ENCODE data around the gene LARGE1. TPM values are rescaled to one million over a fixed set of nuclear protein-coding genes. Genes with fewer than 3 reads are reported as not detected.

The LARGE1 gene
- total and polyA plus RNA-seq, 5 donors = 23.8 to 100.0 (median 73.1) TPM

DNA sequence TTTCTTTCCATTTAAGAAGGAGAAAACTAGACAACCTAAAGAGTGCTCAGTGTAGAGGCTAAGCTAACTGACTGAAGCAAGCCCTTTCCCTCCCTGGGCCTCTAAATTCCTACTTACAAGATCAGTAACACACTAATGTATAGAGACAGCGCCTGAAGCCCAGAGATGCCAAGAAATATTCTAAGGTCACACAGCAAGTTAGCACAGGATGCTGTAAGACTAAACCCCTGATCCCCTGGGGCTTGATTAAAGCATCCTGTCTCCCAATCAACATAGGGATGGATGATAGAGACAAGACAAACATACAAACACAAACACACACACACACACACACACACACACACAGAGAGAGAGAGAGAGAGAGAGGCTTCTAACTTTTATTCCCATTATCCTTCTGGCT, 5.6 kb downstream of the LARGE1 start:
- no peaks in the 10 kb centered on the region for H3K9me3 ChIP-seq (ENCODE audit: control insufficient read depth, low read length)
- ATAC-seq (no peak), DNase-seq (no peak)
- H3K27me3 ChIP-seq (ENCODE audit: control insufficient read depth, insufficient read depth) = no peaks in the 10 kb centered on the region
- 83% methylated on average over 1 of the region's 1 CpG for WGBS
- no peak overlapping the region for H3K27ac ChIP-seq (ENCODE audit: low read length)
- intact Hi-C loops (cut with DNase I) = loop anchor here in 2 of 4 donors (10.0 kb wide), 2 partner anchors 100 to 120 kb away; no protein-coding TSS in a partner anchor
- H3K4me1 ChIP-seq (ENCODE audit: control insufficient read depth, insufficient read depth, low read length) = peaks cover 8% of the 10 kb centered on the region
- H3K4me3 ChIP-seq (ENCODE audit: low read length) = no peak overlapping the region

- no peak overlapping the region for H3K27ac ChIP-seq (ENCODE audit: low read length)
- DNase-seq (no peak), ATAC-seq (no peak)
- peaks cover 11% of the 10 kb centered on the region for H3K4me1 ChIP-seq (ENCODE audit: control insufficient read depth, insufficient read depth, low read length)
- WGBS = 98% methylated on average over 2 of the region's 2 CpGs
- no peaks in the 10 kb centered on the region for H3K9me3 ChIP-seq (ENCODE audit: control insufficient read depth, low read length)
- no peak overlapping the region for H3K4me3 ChIP-seq (ENCODE audit: low read length)
- intact Hi-C loops (cut with DNase I) = loop anchor here in 2 of 4 donors (10.0 kb wide), 2 partner anchors 99 to 119 kb away; no protein-coding TSS in a partner anchor
- no peaks in the 10 kb centered on the region for H3K27me3 ChIP-seq (ENCODE audit: control insufficient read depth, insufficient read depth)
Observed at GRCh38 chr22:33914131-33914530, 6.1 kb downstream of the LARGE1 start.

DNA sequence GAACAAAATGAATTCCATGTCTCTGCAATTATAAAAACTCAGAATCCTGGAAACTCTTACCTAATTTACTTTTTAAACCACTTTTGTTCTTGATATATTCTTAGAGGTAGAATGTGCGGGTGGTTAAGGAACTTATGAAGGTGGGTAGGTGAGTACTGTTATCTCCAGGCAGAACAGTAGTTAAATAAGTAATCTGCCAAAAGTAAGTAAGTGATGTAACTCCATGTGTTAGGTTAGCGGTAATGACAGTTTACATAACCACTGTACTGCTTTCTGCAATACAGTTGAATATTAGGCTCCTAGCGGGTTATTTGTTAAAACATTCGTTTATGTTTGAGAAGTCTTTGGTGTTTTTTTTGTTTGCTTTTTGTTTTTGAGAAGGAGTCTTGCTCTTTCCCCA, 7.1 kb downstream of the LARGE1 start:
- no peak for DNase-seq
- H3K27ac ChIP-seq (ENCODE audit: low read length) = no peak overlapping the region
- ATAC-seq = no peak
- intact Hi-C loops (cut with DNase I) = loop anchor here in 2 of 4 donors (10.0 kb wide), 2 partner anchors 98 to 118 kb away; no protein-coding TSS in a partner anchor
- H3K9me3 ChIP-seq (ENCODE audit: control insufficient read depth, low read length) = no peaks in the 10 kb centered on the region
- WGBS = 98% methylated on average over 4 of the region's 4 CpGs
- no peaks in the 10 kb centered on the region for H3K27me3 ChIP-seq (ENCODE audit: control insufficient read depth, insufficient read depth)
- peaks cover 11% of the 10 kb centered on the region for H3K4me1 ChIP-seq (ENCODE audit: control insufficient read depth, insufficient read depth, low read length)
- no peak overlapping the region for H3K4me3 ChIP-seq (ENCODE audit: low read length)

- intact Hi-C loops (cut with DNase I) = loop anchor here in 2 of 4 donors (10.0 kb wide), 2 partner anchors 95 to 115 kb away; no protein-coding TSS in a partner anchor
- Histone ChIP-seq H3K27ac (ENCODE audit: low read length) (no peak overlapping the region), H3K9me3 (ENCODE audit: control insufficient read depth, low read length) (no peaks in the 10 kb centered on the region), H3K4me3 (ENCODE audit: low read length) (no peak overlapping the region), H3K4me1 (ENCODE audit: control insufficient read depth, insufficient read depth, low read length) (peaks cover 11% of the 10 kb centered on the region), H3K27me3 (ENCODE audit: control insufficient read depth, insufficient read depth) (no peaks in the 10 kb centered on the region)
- WGBS = 56% methylated on average over 6 of the region's 6 CpGs
- peak in 1 of 2 donors; percentile 34 for ATAC-seq
- DNase-seq = no peak
Observed at GRCh38 chr22:33909911-33910310, 10.4 kb downstream of the LARGE1 start.

- Histone ChIP-seq H3K9me3 (ENCODE audit: control insufficient read depth, low read length) (no peaks in the 10 kb centered on the region), H3K27me3 (ENCODE audit: control insufficient read depth, insufficient read depth) (no peaks in the 10 kb centered on the region), H3K4me1 (ENCODE audit: control insufficient read depth, insufficient read depth, low read length) (peaks cover 13% of the 10 kb centered on the region), H3K27ac (ENCODE audit: low read length) (peak overlapping the region; percentile 22), H3K4me3 (ENCODE audit: low read length) (no peak overlapping the region)
- ATAC-seq (peak; percentile 50 to 72), DNase-seq (peak in 1 of 3 donors; percentile 29)
- intact Hi-C loops (cut with DNase I) = no loop called here
- WGBS = 67% methylated on average over 6 of the region's 6 CpGs
Observed at GRCh38 chr22:33909075-33909458, 11.2 kb downstream of the LARGE1 start.

GRCh38 chr22:33908171-33909074, 11.9 kb downstream of the LARGE1 start:
- Histone ChIP-seq H3K9me3 (ENCODE audit: control insufficient read depth, low read length) (no peaks in the 10 kb centered on the region), H3K27me3 (ENCODE audit: control insufficient read depth, insufficient read depth) (no peaks in the 10 kb centered on the region), H3K4me3 (ENCODE audit: low read length) (no peak overlapping the region), H3K4me1 (ENCODE audit: control insufficient read depth, insufficient read depth, low read length) (peaks cover 13% of the 10 kb centered on the region), H3K27ac (ENCODE audit: low read length) (peak overlapping the region; percentile 22)
- DNase-seq (no peak), ATAC-seq (no peak)
- WGBS = 84% methylated on average over 10 of the region's 10 CpGs
- intact Hi-C loops (cut with DNase I) = no loop called here

- no peaks in the 10 kb centered on the region for H3K9me3 ChIP-seq (ENCODE audit: control insufficient read depth, low read length)
- H3K27ac ChIP-seq (ENCODE audit: low read length) = no peak overlapping the region
- peaks cover 13% of the 10 kb centered on the region for H3K4me1 ChIP-seq (ENCODE audit: control insufficient read depth, insufficient read depth, low read length)
- 76% methylated on average over 3 of the region's 3 CpGs for WGBS
- no peak overlapping the region for H3K4me3 ChIP-seq (ENCODE audit: low read length)
- ATAC-seq = no peak
- H3K27me3 ChIP-seq (ENCODE audit: control insufficient read depth, insufficient read depth) = no peaks in the 10 kb centered on the region
- intact Hi-C loops (cut with DNase I) = no loop called here
- DNase-seq = no peak
Observed at GRCh38 chr22:33906954-33907353, 13.3 kb downstream of the LARGE1 start.

DNA sequence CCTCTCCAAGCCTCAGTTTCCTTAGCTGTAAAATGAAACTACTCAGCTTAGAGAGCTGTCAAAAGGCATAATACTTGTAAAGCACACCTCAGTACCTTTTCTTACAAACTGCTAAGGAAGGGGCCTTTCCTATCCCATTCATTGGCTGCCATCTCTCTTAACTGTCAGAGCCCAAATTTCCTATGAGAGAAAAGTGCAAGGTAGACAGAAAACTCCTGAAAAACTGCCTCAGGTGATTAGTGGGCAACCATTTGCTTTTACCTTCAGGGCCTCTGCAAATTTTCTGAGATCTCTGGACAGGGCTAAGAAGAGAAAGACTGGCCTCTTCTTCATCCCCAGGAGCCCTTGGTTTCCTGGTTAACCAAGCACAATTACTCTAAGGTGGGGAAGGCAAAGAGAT, 13.8 kb downstream of the LARGE1 start:
- no peaks in the 10 kb centered on the region for H3K27me3 ChIP-seq (ENCODE audit: control insufficient read depth, insufficient read depth)
- H3K4me3 ChIP-seq (ENCODE audit: low read length) = no peak overlapping the region
- no peaks in the 10 kb centered on the region for H3K9me3 ChIP-seq (ENCODE audit: control insufficient read depth, low read length)
- H3K27ac ChIP-seq (ENCODE audit: low read length) = no peak overlapping the region
- no peak for DNase-seq
- no peak for ATAC-seq
- intact Hi-C loops (cut with DNase I) = no loop called here
- peaks cover 13% of the 10 kb centered on the region for H3K4me1 ChIP-seq (ENCODE audit: control insufficient read depth, insufficient read depth, low read length)

DNA sequence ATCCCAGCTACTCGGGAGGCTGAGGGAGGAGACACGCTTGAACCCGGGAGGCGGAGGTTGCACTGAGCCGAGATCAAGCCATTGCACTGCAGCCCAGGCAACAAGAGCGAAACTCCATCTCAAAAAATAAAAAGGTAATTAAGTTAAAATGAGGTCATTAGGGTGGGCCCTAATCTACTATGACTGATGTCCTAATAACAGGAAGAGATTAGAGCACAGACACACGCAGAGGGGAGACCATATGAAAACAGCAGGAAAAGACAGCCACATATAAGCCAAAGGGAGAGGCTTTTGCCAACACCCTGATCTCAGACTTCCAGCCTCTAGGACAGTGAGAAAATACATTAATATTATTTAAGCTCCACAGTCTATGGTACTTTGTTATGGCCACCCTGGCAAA, 17.3 kb downstream of the LARGE1 start:
- no peak overlapping the region for H3K4me3 ChIP-seq (ENCODE audit: low read length)
- 68% methylated on average over 7 of the region's 7 CpGs for WGBS
- DNase-seq (no peak), ATAC-seq (peak; percentile 33 to 88)
- peaks cover 7% of the 10 kb centered on the region for H3K4me1 ChIP-seq (ENCODE audit: control insufficient read depth, insufficient read depth, low read length)
- intact Hi-C loops (cut with DNase I) = no loop called here
- no peak overlapping the region for H3K27ac ChIP-seq (ENCODE audit: low read length)
- H3K27me3 ChIP-seq (ENCODE audit: control insufficient read depth, insufficient read depth) = no peaks in the 10 kb centered on the region
- H3K9me3 ChIP-seq (ENCODE audit: control insufficient read depth, low read length) = no peaks in the 10 kb centered on the region

- no peaks in the 10 kb centered on the region for H3K9me3 ChIP-seq (ENCODE audit: control insufficient read depth, low read length)
- no peaks in the 10 kb centered on the region for H3K27me3 ChIP-seq (ENCODE audit: control insufficient read depth, insufficient read depth)
- no peak overlapping the region for H3K4me3 ChIP-seq (ENCODE audit: low read length)
- ATAC-seq (no peak), DNase-seq (no peak)
- H3K27ac ChIP-seq (ENCODE audit: low read length) = no peak overlapping the region
- peaks cover 10% of the 10 kb centered on the region for H3K4me1 ChIP-seq (ENCODE audit: control insufficient read depth, insufficient read depth, low read length)
- intact Hi-C loops (cut with DNase I) = no loop called here
- WGBS = 93% methylated on average over 8 of the region's 8 CpGs
Observed at GRCh38 chr22:33902073-33902472, 18.2 kb downstream of the LARGE1 start.

- Histone ChIP-seq H3K27me3 (ENCODE audit: control insufficient read depth, insufficient read depth) (no peaks in the 10 kb centered on the region), H3K4me3 (ENCODE audit: low read length) (no peak overlapping the region), H3K27ac (ENCODE audit: low read length) (peak overlapping the region; percentile 12), H3K4me1 (ENCODE audit: control insufficient read depth, insufficient read depth, low read length) (peaks cover 13% of the 10 kb centered on the region), H3K9me3 (ENCODE audit: control insufficient read depth, low read length) (no peaks in the 10 kb centered on the region)
- DNase-seq = no peak
- 83% methylated on average over 7 of the region's 7 CpGs for WGBS
- ATAC-seq = no peak
- intact Hi-C loops (cut with DNase I) = no loop called here
Observed at GRCh38 chr22:33898121-33898520, 22.2 kb downstream of the LARGE1 start.

Data from right cardiac atrium (tissue), 5 donors.